Endometrial microvascular endothelial cells (primary cell): Measurements from ENCODE around the gene FCER2. TPM values are rescaled to one million over a fixed set of nuclear protein-coding genes. Genes with fewer than 3 reads are reported as not detected.

Source experiments
- in situ Hi-C: cut with HindIII; loops from 2 replicates; pipeline ENCODE4 v1.10.0; 2017; ENCODE audit warnings: low sequenced_read_pairs, low pct_unique_long_range_greater_than_20kb; ENCODE audit errors: inconsistent ontology term
- total RNA-seq: library from RNA; depleted of rRNA; stranded (reverse); fragments of >200 nt; gene quantifications from one replicate; pipeline ENCODE4 v1.2.3, GENCODE V29; 2015; ENCODE audit errors: inconsistent ontology term

The FCER2 gene
- total RNA-seq, 1 donor from 2014 or later, result not detected

- in situ Hi-C loops, result no loop called here
Measured at GRCh38 chr19:7641290-7642276, 60.3 kb downstream of the FCER2 start.

GRCh38 chr19:7640803-7641202, 61.1 kb downstream of the FCER2 start:
- in situ Hi-C loops, result no loop called here

- in situ Hi-C loops, result no loop called here
Measured at GRCh38 chr19:7639863-7640348, 62.0 kb downstream of the FCER2 start.

DNA sequence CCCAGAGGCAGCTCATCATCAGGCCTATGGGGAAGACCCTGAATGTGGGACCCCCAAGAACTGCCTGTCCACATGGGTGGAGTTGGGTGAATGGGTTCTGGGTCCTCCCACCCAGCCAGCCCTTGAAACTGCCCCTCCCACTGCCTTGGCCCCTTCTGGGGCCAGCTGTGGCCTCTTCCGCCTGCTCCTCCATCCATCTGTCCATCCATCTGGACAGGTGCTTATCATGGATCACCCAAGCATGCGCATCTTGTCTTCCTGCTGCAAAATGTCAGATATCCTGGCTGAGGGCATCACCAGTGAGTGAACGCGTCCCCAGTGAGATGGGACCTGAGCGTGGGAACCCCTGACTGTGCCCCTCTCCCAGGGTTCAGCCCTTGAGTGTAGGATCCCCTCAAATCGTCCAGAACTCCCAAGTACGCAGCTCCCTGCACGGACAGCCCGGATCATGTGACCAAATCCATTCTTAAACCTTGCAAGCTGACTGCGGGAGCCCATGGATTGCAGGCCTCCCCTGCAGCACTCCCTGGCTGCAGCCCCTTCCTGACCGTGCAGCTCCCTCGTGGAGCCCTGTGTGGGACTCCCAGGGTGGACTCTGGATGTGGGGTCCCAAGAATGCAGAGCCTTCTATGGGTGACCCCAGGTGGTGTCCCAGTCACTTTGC, 63.0 kb downstream of the FCER2 start:
- in situ Hi-C loops, result no loop called here

Other genes starting within 250 kb of the FCER2 start
- gene PEX11G, start 213.1 kb downstream of the FCER2 start, total RNA-seq, result 0.84 TPM
- gene ZNF358, start 186.0 kb downstream of the FCER2 start, total RNA-seq, result 25.4 TPM
- 4.6 TPM for gene MCOLN1, start 179.5 kb downstream of the FCER2 start, total RNA-seq
- gene PNPLA6, start 166.4 kb downstream of the FCER2 start, total RNA-seq, result 180 TPM
- not detected for gene CAMSAP3, start 106.3 kb downstream of the FCER2 start, total RNA-seq
- 39.7 TPM for gene XAB2, start 72.6 kb downstream of the FCER2 start, total RNA-seq
- gene PET100, start 72.3 kb downstream of the FCER2 start, total RNA-seq, result 16.0 TPM
- not detected for gene PCP2, start 68.4 kb downstream of the FCER2 start, total RNA-seq
- 29.8 TPM for gene STXBP2, start 65.0 kb downstream of the FCER2 start, total RNA-seq
- not detected for gene RETN, start 33.1 kb downstream of the FCER2 start, total RNA-seq
- gene MCEMP1, start 25.0 kb downstream of the FCER2 start, total RNA-seq, result not detected
- gene TRAPPC5, start 21.3 kb downstream of the FCER2 start, total RNA-seq, result 81.6 TPM
- gene CLEC4G, start 30.0 kb upstream of the FCER2 start, total RNA-seq, result not detected
- not detected for gene CD209, start 45.4 kb upstream of the FCER2 start, total RNA-seq
- gene CLEC4M, start 61.1 kb upstream of the FCER2 start, total RNA-seq, result not detected
- 23.2 TPM for gene EVI5L, start 128.1 kb upstream of the FCER2 start, total RNA-seq
- not detected for gene PRR36, start 172.3 kb upstream of the FCER2 start, total RNA-seq
- 1.9 TPM for gene LRRC8E, start 186.4 kb upstream of the FCER2 start, total RNA-seq
- 13.3 TPM for gene MAP2K7, start 201.7 kb upstream of the FCER2 start, total RNA-seq
- gene TGFBR3L, start 212.7 kb upstream of the FCER2 start, total RNA-seq, result not detected
- 46.8 TPM for gene SNAPC2, start 218.2 kb upstream of the FCER2 start, total RNA-seq
- 2.2 TPM for gene CTXN1, start 224.0 kb upstream of the FCER2 start, total RNA-seq
- gene TIMM44, start 241.5 kb upstream of the FCER2 start, total RNA-seq, result 75.6 TPM